ENCODE measurements around the gene ENPP7. TPM values are rescaled to one million over a fixed set of nuclear protein-coding genes. Genes with fewer than 3 reads are reported as not detected.
A peak's percentile ranks its signal among the peaks of the same experiment; 100 is the strongest.

ENPP7 gene
- total and polyA plus RNA-seq, 8 donors: 5.0 TPM; not detected in 7

GRCh38 chr17:79742951-79743476, 12.3 kb downstream of the ENPP7 start:
- 52 to 77% (median 64%) methylated on average over 6 to 7 of the region's 7 CpGs for WGBS, 5 donors
- no peaks in the 10 kb centered on the region for H3K9me3 ChIP-seq
- no peak overlapping the region for H3K27ac ChIP-seq
- no peaks in the 10 kb centered on the region for H3K36me3 ChIP-seq
- H3K27me3 ChIP-seq: peaks cover 14 to 92% (median 39%) of the 10 kb centered on the region in 3 donors
- peaks cover 7 to 35% (median 29%) of the 10 kb centered on the region in 4 donors for H3K4me1 ChIP-seq
- intact Hi-C loops (cut with DNase I; ENCODE audit: low total_unique reads): no loop called here
- TF ChIP-seq CTCF (IDR thresholded peaks at IDR 0.05) (no peak), EP300 (IDR thresholded peaks at IDR 0.05) (no peak), POLR2AphosphoS5 (IDR thresholded peaks at IDR 0.05) (no peak), POLR2A (IDR thresholded peaks at IDR 0.05) (no peak)
- DNase-seq: peak in 1 of 2 donors; percentile 84
- H3K4me3 ChIP-seq: no peak overlapping the region

GRCh38 chr17:79743614-79744013, 12.9 kb downstream of the ENPP7 start:
- no peaks in the 10 kb centered on the region for H3K9me3 ChIP-seq
- no peak for DNase-seq
- no peak overlapping the region for H3K27ac ChIP-seq
- H3K36me3 ChIP-seq: no peaks in the 10 kb centered on the region
- no peak overlapping the region for H3K4me3 ChIP-seq
- WGBS, 5 donors: 85 to 97% (median 93%) methylated on average over 5 of the region's 5 CpGs
- peaks cover 18 to 93% (median 45%) of the 10 kb centered on the region in 3 donors for H3K27me3 ChIP-seq
- TF ChIP-seq POLR2A (IDR thresholded peaks at IDR 0.05) (no peak), EP300 (IDR thresholded peaks at IDR 0.05) (no peak), CTCF (IDR thresholded peaks at IDR 0.05) (no peak), POLR2AphosphoS5 (IDR thresholded peaks at IDR 0.05) (no peak)
- H3K4me1 ChIP-seq: peaks cover 7 to 38% (median 33%) of the 10 kb centered on the region in 4 donors
- intact Hi-C loops (cut with DNase I; ENCODE audit: low total_unique reads): no loop called here

GRCh38 chr17:79745641-79746105, 14.9 kb downstream of the ENPP7 start:
- H3K27ac ChIP-seq: no peak overlapping the region
- peaks cover 7 to 36% (median 28%) of the 10 kb centered on the region in 4 donors for H3K4me1 ChIP-seq
- H3K27me3 ChIP-seq: peaks cover 16 to 93% (median 65%) of the 10 kb centered on the region in 3 donors
- intact Hi-C loops (cut with DNase I; ENCODE audit: low total_unique reads): no loop called here
- H3K9me3 ChIP-seq: no peaks in the 10 kb centered on the region
- 39 to 54% (median 44%) methylated on average over 6 of the region's 6 CpGs for WGBS, 5 donors
- H3K36me3 ChIP-seq: no peaks in the 10 kb centered on the region
- H3K4me3 ChIP-seq: no peak overlapping the region
- TF ChIP-seq POLR2A (IDR thresholded peaks at IDR 0.05): no peak
- no peak for TF ChIP-seq POLR2AphosphoS5 (IDR thresholded peaks at IDR 0.05)
- no peak for TF ChIP-seq EP300 (IDR thresholded peaks at IDR 0.05)
- no peak for TF ChIP-seq CTCF (IDR thresholded peaks at IDR 0.05)
- DNase-seq: no peak

- H3K27ac ChIP-seq: no peak overlapping the region
- peaks cover 3 to 23% (median 20%) of the 10 kb centered on the region in 4 donors for H3K4me1 ChIP-seq
- intact Hi-C loops (cut with DNase I; ENCODE audit: low total_unique reads): no loop called here
- WGBS, 5 donors: 16 to 26% (median 18%) methylated on average over 20 to 22 of the region's 22 CpGs
- no peaks in the 10 kb centered on the region for H3K36me3 ChIP-seq
- H3K4me3 ChIP-seq: no peak overlapping the region
- DNase-seq: no peak
- H3K27me3 ChIP-seq: peaks cover 16 to 93% (median 68%) of the 10 kb centered on the region in 3 donors
- no peaks in the 10 kb centered on the region for H3K9me3 ChIP-seq
- TF ChIP-seq POLR2AphosphoS5 (IDR thresholded peaks at IDR 0.05): no peak
- no peak for TF ChIP-seq POLR2A (IDR thresholded peaks at IDR 0.05)
- no peak for TF ChIP-seq CTCF (IDR thresholded peaks at IDR 0.05)
- TF ChIP-seq EP300 (IDR thresholded peaks at IDR 0.05): no peak
These were observed 16.3 kb downstream of the ENPP7 start for GRCh38 chr17:79746889-79747507.

Data from stomach (tissue), 9 donors.